ENCODE data around the gene FGF14. TPM values are rescaled to one million over a fixed set of nuclear protein-coding genes. Genes with fewer than 3 reads are reported as not detected.

The FGF14 gene
- polyA plus RNA-seq, 1 donor (not counting 4 experiments of a cell fraction or from before 2014, with no cell fraction given), result 0.09 TPM

GRCh38 chr13:102402290-102402689, 442 bp upstream of the FGF14 start:
- H2AFZ ChIP-seq (ENCODE audit: control insufficient read depth, low read length), result peak overlapping the region; percentile 54
- H3K4me1 ChIP-seq (ENCODE audit: control insufficient read depth, extremely low read depth, insufficient read depth, low read length), result peaks cover 24% of the 10 kb centered on the region
- peak; percentile 36 for FAIRE-seq
- dilution Hi-C loops (cut with MboI; ENCODE audit: extremely low pct_ligation_motif_present, low sequenced_read_pairs), result no loop called here
- DNase-seq (ENCODE audit: low read depth, low spot score), result no peak
- H3K4me2 ChIP-seq (ENCODE audit: control insufficient read depth, extremely low read depth, insufficient read depth, low read depth, low read length), result peak overlapping the region; percentile 76
- H3K9ac ChIP-seq (ENCODE audit: control insufficient read depth, extremely low read depth, insufficient read depth, low read length), result no peak overlapping the region
- peaks cover 34% of the 10 kb centered on the region for H3K27me3 ChIP-seq (ENCODE audit: control insufficient read depth, extremely low read depth, insufficient read depth, low read length)
- no peaks in the 10 kb centered on the region for H3K9me3 ChIP-seq (ENCODE audit: control insufficient read depth, low read depth, low read length)
- no peaks in the 10 kb centered on the region for H3K9me1 ChIP-seq (ENCODE audit: control insufficient read depth, extremely low read depth, insufficient read depth, low read length)
- TF ChIP-seq CTCF (optimal IDR thresholded peaks at IDR 0.05 in 1 of 3, IDR thresholded peaks at IDR 0.05 in 1 of 3, conservative IDR thresholded peaks at IDR 0.05 in 1 of 3; ENCODE audit: extremely low read depth in 1 of 3, insufficient read depth in 2 of 3, low read length in 3 of 3) (peak; percentile 14 to 29 (median 25)), EZH2 (IDR thresholded peaks at IDR 0.05; ENCODE audit: low read length) (no peak)
- no peaks in the 10 kb centered on the region for H4K20me1 ChIP-seq (ENCODE audit: control insufficient read depth, extremely low read depth, insufficient read depth, low read length)
- H3K36me3 ChIP-seq (ENCODE audit: control insufficient read depth in 2 of 2, extremely low read depth in 1 of 2, insufficient read depth in 2 of 2, low read length in 2 of 2), result no peaks in the 10 kb centered on the region
- H3K27ac ChIP-seq (ENCODE audit: control insufficient read depth, insufficient read depth, low read length), result no peak overlapping the region
- peak overlapping the region in 2 of 3 experiments; percentile 48 to 50 for H3K4me3 ChIP-seq (ENCODE audit: control insufficient read depth in 2 of 3, extremely low read depth in 1 of 3, insufficient read depth in 2 of 3, low read depth in 1 of 3, low read length in 3 of 3)
- no peaks in the 10 kb centered on the region for H3K79me2 ChIP-seq (ENCODE audit: control insufficient read depth, insufficient read depth, low read length)

DNA sequence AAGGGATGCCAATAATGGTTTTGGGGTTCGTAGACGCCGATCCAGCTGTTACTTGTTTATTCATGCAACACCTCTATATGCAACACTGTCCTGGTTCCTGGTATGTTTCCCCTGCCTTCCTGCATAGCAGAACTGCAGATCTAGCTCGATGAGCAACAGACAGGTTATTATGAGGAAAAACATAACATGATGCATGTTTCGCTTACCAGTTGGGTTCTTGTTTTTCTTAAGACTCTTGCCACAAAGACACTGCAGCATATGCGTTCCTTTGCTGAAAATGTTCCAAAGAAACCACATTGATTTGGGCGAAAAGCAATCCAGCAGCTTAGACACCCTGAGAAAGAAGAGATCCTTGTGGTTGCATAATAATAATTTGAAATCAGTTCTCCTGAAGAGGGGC, 583 bp downstream of the FGF14 start:
- no peaks in the 10 kb centered on the region for H3K9me3 ChIP-seq (ENCODE audit: control insufficient read depth, low read depth, low read length)
- DNase-seq (ENCODE audit: low read depth, low spot score) (no peak), FAIRE-seq (peak; percentile 9)
- no peaks in the 10 kb centered on the region for H3K79me2 ChIP-seq (ENCODE audit: control insufficient read depth, insufficient read depth, low read length)
- peaks cover 30% of the 10 kb centered on the region for H3K27me3 ChIP-seq (ENCODE audit: control insufficient read depth, extremely low read depth, insufficient read depth, low read length)
- H2AFZ ChIP-seq (ENCODE audit: control insufficient read depth, low read length), result peak overlapping the region; percentile 5
- no peaks in the 10 kb centered on the region for H4K20me1 ChIP-seq (ENCODE audit: control insufficient read depth, extremely low read depth, insufficient read depth, low read length)
- H3K4me2 ChIP-seq (ENCODE audit: control insufficient read depth, extremely low read depth, insufficient read depth, low read depth, low read length), result peak overlapping the region; percentile 76
- TF ChIP-seq EZH2 (IDR thresholded peaks at IDR 0.05; ENCODE audit: low read length) (no peak), CTCF (optimal IDR thresholded peaks at IDR 0.05 in 1 of 3, IDR thresholded peaks at IDR 0.05 in 1 of 3, conservative IDR thresholded peaks at IDR 0.05 in 1 of 3; ENCODE audit: extremely low read depth in 1 of 3, insufficient read depth in 2 of 3, low read length in 3 of 3) (no peak)
- no peaks in the 10 kb centered on the region for H3K36me3 ChIP-seq (ENCODE audit: control insufficient read depth in 2 of 2, extremely low read depth in 1 of 2, insufficient read depth in 2 of 2, low read length in 2 of 2)
- H3K4me3 ChIP-seq (ENCODE audit: control insufficient read depth in 2 of 3, extremely low read depth in 1 of 3, insufficient read depth in 2 of 3, low read depth in 1 of 3, low read length in 3 of 3), result peak overlapping the region in 2 of 3 experiments; percentile 59 to 66
- no peaks in the 10 kb centered on the region for H3K9me1 ChIP-seq (ENCODE audit: control insufficient read depth, extremely low read depth, insufficient read depth, low read length)
- H3K27ac ChIP-seq (ENCODE audit: control insufficient read depth, insufficient read depth, low read length), result no peak overlapping the region
- dilution Hi-C loops (cut with MboI; ENCODE audit: extremely low pct_ligation_motif_present, low sequenced_read_pairs), result no loop called here
- no peak overlapping the region for H3K9ac ChIP-seq (ENCODE audit: control insufficient read depth, extremely low read depth, insufficient read depth, low read length)
- H3K4me1 ChIP-seq (ENCODE audit: control insufficient read depth, extremely low read depth, insufficient read depth, low read length), result peaks cover 24% of the 10 kb centered on the region

All from keratinocyte (primary cell).